SHP77 treated with DMSO at 0.1 percent for 48 hours (cell line): ENCODE results near the gene OGFOD1.
A peak's percentile ranks its signal among the peaks of the same experiment; 100 is the strongest.

Source experiments
- DNase-seq: peaks from one replicate; lab custom pipeline; 2025; lab: John Stamatoyannopoulos, UW

The OGFOD1 gene

GRCh38 chr16:56428091-56428490, 23.3 kb upstream of the OGFOD1 start:
- no peak for DNase-seq

DNA sequence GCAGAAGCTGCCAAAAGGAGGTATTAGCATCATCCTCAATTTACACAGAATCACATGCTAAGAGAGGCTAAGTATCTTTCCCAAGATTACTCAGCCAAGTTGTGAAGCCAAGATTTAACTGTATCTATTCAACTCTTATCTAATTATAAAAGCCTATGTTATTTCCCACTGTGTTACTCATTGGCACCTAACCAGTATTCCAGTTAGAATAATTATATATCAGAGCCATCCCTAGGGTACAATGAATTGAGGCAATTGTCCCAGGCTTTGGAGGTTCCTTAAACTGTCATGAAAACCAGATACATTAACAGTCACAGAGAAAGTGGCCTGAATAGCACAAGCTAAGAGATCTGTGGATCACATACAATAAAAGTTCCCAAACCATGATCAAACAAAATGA, 15.1 kb upstream of the OGFOD1 start:
- DNase-seq: no peak

GRCh38 chr16:56438038-56438437, 13.3 kb upstream of the OGFOD1 start:
- no peak for DNase-seq

GRCh38 chr16:56447286-56447685, 4.1 kb upstream of the OGFOD1 start:
- no peak for DNase-seq

- DNase-seq: no peak
These were observed 3.3 kb upstream of the OGFOD1 start for GRCh38 chr16:56448005-56448404.

GRCh38 chr16:56450275-56450985, 924 bp upstream of the OGFOD1 start:
- DNase-seq: no peak

DNA sequence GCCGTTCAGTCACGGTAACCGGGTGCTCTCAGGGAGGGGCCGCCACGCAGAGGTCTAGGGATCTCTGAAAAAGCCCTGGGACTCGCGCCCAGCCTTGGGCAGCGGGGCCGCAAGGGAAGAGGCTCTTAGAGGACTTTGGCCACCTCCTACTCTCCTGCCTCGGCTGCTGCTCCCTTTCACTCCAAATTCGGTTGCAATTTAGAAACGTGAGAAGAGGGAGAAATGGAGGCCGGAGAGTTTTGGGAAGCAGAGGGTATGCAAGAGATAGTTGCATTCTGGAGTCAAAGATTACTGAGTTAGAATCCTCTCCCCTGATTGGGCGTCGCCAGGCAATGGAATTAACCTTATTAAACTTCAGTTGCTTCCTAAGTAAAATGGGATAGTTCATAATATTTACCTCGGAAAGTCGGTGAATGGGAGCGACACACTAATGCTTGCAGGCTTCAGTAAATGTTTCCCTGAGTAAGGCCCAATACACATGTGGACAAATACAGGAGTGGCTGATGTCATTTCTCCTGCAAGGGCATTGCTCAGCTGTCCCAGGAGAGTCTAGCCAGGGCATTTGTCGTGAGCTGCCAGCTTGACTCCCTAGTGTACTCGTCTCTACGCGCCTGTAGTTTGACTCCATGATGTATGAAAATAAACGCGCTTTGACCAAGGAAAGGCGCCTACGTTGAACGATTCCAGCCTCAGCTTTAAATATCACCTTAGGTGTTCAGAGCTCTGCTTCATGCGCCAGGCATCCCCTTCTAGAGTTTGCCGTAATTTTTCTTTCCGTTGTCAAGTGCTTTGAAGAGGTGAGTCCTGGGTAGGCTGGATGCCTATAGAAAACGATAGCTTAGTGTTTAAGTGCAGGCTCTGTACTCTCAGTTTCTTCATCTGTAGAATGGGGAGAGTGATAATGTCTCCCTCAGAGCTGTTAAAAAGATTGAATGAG, 667 bp downstream of the OGFOD1 start:
- peak; percentile 30 for DNase-seq

GRCh38 chr16:56457927-56458470, 6.6 kb downstream of the OGFOD1 start:
- no peak for DNase-seq

- DNase-seq: no peak
These were observed 8.7 kb downstream of the OGFOD1 start for GRCh38 chr16:56460101-56460500.

DNA sequence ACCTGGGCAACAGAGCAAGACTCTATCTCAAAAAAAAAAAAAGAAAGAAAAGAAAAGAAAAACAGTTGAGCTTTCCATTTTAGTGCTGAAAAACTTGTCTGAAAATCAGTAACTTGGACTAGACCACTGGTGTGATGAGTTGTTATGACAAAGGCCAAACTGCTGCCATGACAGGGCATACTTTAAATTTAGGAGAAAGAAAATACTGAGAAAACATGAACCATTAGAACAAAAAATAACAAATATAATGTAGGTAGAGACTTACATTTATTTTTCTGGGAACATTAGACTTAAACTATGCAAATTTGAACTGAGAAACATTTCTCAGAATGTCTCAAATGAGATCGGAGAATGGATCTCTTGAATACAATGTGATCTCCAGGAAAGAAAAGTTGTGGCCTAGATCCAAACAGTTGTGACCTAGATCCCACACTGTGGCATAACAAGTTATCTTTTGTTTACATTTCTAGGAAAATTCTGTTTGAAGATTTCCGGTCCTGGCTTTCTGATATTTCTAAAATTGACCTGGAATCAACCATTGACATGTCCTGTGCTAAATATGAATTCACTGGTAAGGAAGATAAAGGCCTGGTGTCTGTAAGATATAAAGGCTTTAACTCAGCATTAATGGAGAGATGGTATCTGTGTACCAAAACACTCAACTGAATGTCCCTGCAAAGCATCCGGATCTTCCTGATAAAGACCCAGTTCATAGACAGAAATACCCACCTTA, 10.9 kb downstream of the OGFOD1 start:
- no peak for DNase-seq

DNA sequence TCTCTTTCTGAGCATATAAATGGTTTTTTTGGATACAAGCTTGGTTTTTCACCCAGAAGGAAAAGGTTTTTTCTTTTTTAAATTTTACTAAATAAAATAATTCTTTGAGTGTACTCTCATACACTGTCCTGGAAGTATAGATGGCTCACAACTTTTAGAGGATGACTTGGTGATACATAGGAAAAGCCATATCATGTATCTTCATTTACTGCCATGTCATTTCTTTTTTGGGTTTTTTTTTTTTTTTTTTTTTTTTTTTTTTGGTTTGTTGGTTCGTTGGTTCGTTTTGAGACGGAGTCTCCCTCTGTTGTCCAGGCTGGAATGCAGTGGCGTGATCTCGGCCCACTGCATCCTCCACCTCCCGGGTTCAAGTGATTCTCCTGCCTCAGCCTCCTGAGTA, 11.8 kb downstream of the OGFOD1 start:
- DNase-seq: no peak

GRCh38 chr16:56466344-56466743, 15.0 kb downstream of the OGFOD1 start:
- DNase-seq: no peak

DNA sequence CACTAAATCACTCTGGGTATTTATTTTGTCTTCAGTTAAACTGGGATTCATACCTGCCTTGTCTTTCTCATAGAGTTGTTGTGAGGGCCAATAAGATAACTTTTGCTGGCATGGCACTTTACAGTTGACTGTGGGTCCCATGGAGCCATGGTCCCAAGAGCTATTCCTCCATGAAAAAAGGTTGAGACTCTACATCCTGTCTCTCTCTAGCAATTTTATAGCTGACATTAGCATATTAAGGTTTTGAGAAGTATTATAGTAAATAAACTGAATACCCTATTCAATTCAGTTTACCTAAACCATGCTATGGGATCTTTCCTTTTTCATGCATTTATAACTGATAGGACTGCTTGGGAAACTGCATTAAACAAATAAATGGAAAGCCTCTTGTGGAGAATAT, 17.4 kb downstream of the OGFOD1 start:
- no peak for DNase-seq

DNA sequence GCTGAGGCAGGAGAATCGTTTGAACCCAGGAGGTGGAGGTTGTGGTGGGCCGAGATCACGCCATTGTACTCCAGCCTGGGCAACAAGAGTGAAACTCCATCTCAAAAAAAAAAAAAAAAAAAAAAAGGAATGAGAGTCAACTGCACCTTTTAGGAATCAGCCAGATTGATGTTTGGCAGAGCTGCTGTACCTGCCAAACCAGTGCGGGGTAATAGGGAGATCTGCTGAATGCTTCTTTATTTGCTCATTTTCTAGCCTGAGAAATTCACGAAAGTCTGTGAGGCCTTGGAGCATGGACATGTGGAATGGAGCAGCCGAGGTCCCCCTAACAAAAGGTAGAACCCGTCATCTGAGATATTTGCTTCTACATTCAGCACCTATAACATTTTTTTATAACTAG, 18.4 kb downstream of the OGFOD1 start:
- no peak for DNase-seq

- no peak for DNase-seq
These were observed 18.9 kb downstream of the OGFOD1 start for GRCh38 chr16:56470232-56470631.

DNA sequence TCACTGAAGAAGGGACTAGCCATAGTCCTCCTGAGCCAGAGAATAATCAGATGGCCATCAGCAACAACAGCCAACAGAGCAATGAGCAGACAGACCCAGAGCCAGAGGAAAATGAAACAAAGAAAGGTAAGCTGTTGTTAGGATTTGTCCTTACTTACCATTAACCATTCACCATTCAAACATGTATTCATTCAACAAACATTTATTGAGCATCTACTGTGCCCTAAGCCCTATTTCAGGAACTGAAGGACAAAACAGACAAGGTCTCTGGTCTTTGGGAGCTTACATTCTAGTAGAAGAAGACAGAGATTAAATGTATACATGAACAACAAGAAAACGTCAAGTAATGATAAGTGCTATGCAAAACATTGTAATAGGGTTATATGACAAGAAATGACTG, 19.3 kb downstream of the OGFOD1 start:
- no peak for DNase-seq

DNA sequence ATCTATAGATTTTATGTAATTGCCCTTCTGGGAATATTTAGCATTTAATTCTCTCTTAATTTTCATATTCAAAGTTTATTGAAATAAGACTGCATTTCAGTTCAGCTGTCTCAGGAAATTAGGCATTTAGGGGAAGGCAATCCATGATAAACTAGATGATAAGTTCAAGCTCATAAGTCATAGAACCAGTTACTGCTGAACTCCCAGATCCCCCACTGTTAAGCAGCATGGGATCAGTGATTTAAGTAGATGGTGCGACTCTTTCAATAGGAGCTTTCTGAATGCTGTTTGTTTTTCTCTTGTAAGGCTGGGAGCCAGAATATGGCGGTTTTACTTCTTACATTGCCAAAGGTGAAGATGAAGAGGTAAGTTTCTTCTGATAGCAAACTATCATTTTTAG, 23.8 kb downstream of the OGFOD1 start:
- no peak for DNase-seq

DNA sequence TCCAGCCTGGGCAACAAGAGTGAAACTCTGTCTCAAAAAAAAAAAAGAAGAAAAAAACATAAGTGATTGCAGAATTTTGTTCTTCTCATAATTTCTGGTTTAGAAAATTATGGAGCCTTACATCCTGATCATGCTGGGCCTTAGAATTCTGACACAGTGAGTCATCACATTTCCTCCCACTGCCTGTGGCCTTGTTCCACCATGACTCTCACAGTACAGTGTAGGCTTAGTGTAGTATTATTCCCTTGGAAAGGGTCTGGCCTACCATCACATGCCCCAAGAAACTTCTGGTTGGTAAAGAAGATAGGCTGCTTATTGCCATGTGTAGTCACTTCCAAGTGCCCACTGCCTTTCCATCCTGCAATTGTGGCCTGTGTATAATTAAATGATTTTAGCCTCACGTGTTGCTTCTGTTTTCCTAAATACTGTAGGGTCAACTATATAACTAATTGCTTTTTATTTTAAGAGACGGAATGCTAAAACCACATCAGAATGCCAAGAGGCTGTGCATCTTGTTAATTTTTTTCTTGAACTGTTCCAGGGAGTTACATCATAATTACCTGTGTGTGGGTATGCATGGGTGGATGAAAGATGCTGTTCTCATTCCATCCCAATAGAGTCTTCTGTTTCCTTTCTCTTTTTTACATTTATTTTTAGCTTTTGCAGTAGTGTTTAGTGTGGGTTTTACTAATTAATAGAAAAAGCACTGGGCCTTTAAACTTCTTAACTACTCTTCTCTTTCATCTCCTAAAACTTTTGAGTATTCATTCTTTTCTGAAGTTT, 25.9 kb downstream of the OGFOD1 start:
- no peak for DNase-seq

GRCh38 chr16:56478281-56479049, 27.1 kb downstream of the OGFOD1 start:
- DNase-seq: no peak

DNA sequence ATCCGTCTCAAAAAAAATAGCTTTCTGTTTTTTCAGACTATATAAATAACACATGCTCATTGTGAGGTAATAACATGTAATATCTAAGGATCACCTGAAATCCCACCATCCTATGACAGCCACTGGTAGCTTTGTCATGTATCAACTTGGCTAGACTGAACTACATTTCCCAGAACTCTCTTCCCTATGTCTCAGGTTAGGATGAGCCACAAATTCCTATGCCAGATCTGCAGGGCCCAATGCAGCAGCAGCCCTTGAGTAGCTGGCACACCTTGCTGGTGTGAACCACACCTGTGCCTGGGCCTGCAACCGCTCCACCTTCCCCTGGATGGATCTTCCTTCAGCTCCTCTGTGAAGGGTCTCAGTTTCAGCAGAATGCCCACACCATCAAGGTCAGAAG, 28.1 kb downstream of the OGFOD1 start:
- no peak for DNase-seq
